Trophoblast cell (in vitro differentiated cells and primary cell): Measurements from ENCODE around the gene TOR4A.
A peak's percentile ranks its signal among the peaks of the same experiment; 100 is the strongest.

ENCODE experiments used
- DNase-seq, 2 donors: peaks; one replicate each; pipeline ENCODE4 v3.0.0-alpha.2; 2016
- H2AFZ ChIP-seq: 2 replicates; pipeline ENCODE4 v1.6.1; 2013; ENCODE audit warnings: low read length, moderate library complexity, mild to moderate bottlenecking; ENCODE audit not compliant: insufficient read depth, poor library complexity
- H2AK5ac ChIP-seq: 2 replicates; pipeline ENCODE4 v1.6.1; 2013; ENCODE audit warnings: mild to moderate bottlenecking, low read length
- H2BK120ac ChIP-seq: 2 replicates; pipeline ENCODE4 v1.6.1; 2013; ENCODE audit warnings: low read length, mild to moderate bottlenecking, moderate library complexity; ENCODE audit not compliant: insufficient read depth, poor library complexity
- H2BK12ac ChIP-seq: 2 replicates; pipeline ENCODE4 v1.6.1; 2013; ENCODE audit warnings: mild to moderate bottlenecking, low read length, moderate library complexity
- H2BK5ac ChIP-seq: 2 replicates; pipeline ENCODE4 v1.6.1; 2013; ENCODE audit warnings: low read length, low read depth, moderate library complexity, mild to moderate bottlenecking; ENCODE audit not compliant: poor library complexity
- H3K14ac ChIP-seq: 2 replicates; pipeline ENCODE4 v1.6.1; 2013; ENCODE audit warnings: mild to moderate bottlenecking, low read length
- H3K18ac ChIP-seq: 2 replicates; pipeline ENCODE4 v1.6.1; 2013; ENCODE audit warnings: mild to moderate bottlenecking, low read length
- H3K23ac ChIP-seq: 2 replicates; pipeline ENCODE4 v1.6.1; 2013; ENCODE audit warnings: low read length
- H3K27ac ChIP-seq: 2 replicates; pipeline ENCODE4 v1.5.1; 2013; ENCODE audit warnings: low read depth, mild to moderate bottlenecking, inconsistent platforms, low read length, moderate library complexity
- H3K27me3 ChIP-seq: 2 replicates; pipeline ENCODE4 v1.6.1; 2013; ENCODE audit warnings: inconsistent platforms, mild to moderate bottlenecking, low read length, moderate library complexity; ENCODE audit not compliant: insufficient read depth
- H3K36me3 ChIP-seq, 2 experiments: 1 replicate in 1 of 2; 2 replicates in 1 of 2; pipeline ENCODE4 v1.6.1; 2013; ENCODE audit warnings: low read length in 2 of 2, mild to moderate bottlenecking in 2 of 2, moderate library complexity in 1 of 2; ENCODE audit not compliant: insufficient read depth in 2 of 2, control insufficient read depth in 1 of 2
- H3K4ac ChIP-seq: 2 replicates; pipeline ENCODE4 v1.6.1; 2013; ENCODE audit warnings: low read depth, mild to moderate bottlenecking, low read length, moderate library complexity
- H3K4me1 ChIP-seq, 2 experiments: 1 replicate in 1 of 2; 2 replicates in 1 of 2; pipeline ENCODE4 v1.6.1; 2013; ENCODE audit warnings: low read length in 2 of 2, mild to moderate bottlenecking in 2 of 2, moderate library complexity in 1 of 2; ENCODE audit not compliant: insufficient read depth in 2 of 2, control insufficient read depth in 1 of 2
- H3K4me2 ChIP-seq: 2 replicates; pipeline ENCODE4 v1.6.1; 2013; ENCODE audit warnings: inconsistent platforms, mild to moderate bottlenecking, low read length, moderate library complexity
- H3K4me3 ChIP-seq: 2 replicates; pipeline ENCODE4 v1.5.1; 2013; ENCODE audit warnings: mild to moderate bottlenecking, low read depth, low read length, inconsistent platforms
- H3K79me1 ChIP-seq: one replicate; pipeline ENCODE4 v1.6.1; 2013; ENCODE audit warnings: low read length
- H3K79me2 ChIP-seq: 2 replicates; pipeline ENCODE4 v1.6.1; 2013; ENCODE audit warnings: low read length, mild to moderate bottlenecking; ENCODE audit not compliant: control insufficient read depth, insufficient read depth, poor library complexity
- H3K9ac ChIP-seq: 2 replicates; pipeline ENCODE4 v1.6.1; 2013; ENCODE audit warnings: mild to moderate bottlenecking, low read length
- H3K9me3 ChIP-seq: 2 replicates; pipeline ENCODE4 v1.6.1; 2013; ENCODE audit warnings: low read depth, mild to moderate bottlenecking, control low read depth, inconsistent platforms, low read length; ENCODE audit not compliant: insufficient read depth
- H4K12ac ChIP-seq: 2 replicates; pipeline ENCODE4 v1.6.1; 2013; ENCODE audit warnings: low read depth, mild to moderate bottlenecking, low read length, moderate library complexity
- H4K8ac ChIP-seq: 2 replicates; pipeline ENCODE4 v1.6.1; 2013; ENCODE audit warnings: low read depth, mild to moderate bottlenecking, low read length, moderate library complexity
- H4K91ac ChIP-seq: one replicate; pipeline ENCODE4 v1.6.1; 2013; ENCODE audit warnings: low read depth, mild to moderate bottlenecking, low read length, moderate library complexity
- WGBS: extraction: QIAGEN DNeasy Blood & Tissue Kit; methylation state at CpG from one replicate; pipeline ENCODE4 v1.1.7; 2013; ENCODE audit warnings: missing lambda C conversion rate; ENCODE audit not compliant: insufficient read length, insufficient coverage; ENCODE audit errors: extremely low coverage; 5-methylcytosine and 5-hydroxymethylcytosine counted together

The TOR4A gene

DNA sequence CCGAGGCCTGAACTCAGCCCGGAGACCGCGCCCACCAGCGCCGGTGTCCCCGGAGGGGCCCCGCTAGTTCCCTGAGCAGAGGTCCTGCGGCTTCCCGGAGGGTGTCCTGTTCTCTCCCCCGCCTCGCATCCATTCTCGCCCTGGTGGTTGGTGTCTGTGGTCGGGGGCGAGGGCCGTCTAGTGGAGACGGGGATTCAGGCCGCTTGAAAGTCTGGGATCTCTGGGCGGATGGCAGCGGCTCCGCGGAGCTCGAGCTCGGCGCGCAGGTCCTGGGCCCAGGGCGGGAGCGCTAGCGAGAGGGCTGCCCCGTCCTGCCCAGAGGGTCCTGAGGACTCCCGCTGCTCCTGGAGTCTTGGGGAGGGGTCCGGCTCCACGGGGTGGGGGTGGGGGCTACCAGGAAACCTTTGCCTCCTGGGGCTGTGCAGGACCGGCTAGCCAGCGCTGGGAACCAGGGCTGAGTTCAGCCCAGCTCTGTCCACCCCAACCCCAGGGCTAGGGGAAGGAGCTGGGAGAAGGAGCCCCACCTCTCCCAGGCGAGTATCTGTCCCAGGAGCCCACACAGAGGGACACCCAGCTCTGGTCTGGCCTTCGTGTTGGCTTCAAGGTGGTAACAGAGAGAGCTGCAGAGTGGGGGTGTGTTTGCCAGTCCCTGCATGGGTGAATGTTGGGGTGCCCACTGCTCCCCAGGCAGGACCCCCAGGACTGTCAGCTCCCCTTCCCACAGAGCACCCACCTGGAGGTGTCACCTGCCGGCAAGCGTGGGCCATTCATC is 4.0 kb downstream of the TOR4A start:
- no peak overlapping the region for H3K23ac ChIP-seq

DNA sequence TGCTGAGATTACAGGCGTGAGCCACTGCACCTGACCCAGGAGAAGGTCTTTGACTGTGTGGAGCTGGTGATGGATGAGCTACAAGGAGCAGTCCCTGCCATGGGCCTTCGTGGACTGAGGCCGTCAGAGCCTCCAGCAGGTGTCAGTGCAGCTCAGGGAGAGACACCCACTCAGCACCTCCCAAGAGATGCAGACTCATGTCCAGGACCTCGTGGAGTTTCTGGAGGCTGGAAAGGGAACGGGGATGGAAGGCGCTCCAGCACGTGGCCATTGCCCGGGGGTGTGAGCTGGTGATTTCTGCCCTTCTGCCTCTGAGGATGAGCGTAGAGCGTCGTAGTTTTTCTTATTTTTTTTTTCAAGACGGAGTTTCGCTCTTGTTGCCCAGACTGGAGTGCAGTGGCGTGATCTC is 9.5 kb downstream of the TOR4A start:
- Histone ChIP-seq H2AFZ (no peak overlapping the region), H3K4me3 (no peak overlapping the region), H3K79me1 (no peaks in the 10 kb centered on the region), H3K79me2 (no peaks in the 10 kb centered on the region), H3K18ac (no peak overlapping the region), H4K91ac (no peak overlapping the region), H3K4ac (no peak overlapping the region), H2BK120ac (no peak overlapping the region), H3K27me3 (no peaks in the 10 kb centered on the region), H3K9ac (no peak overlapping the region), H2BK12ac (no peak overlapping the region), H3K27ac (no peak overlapping the region), H2AK5ac (no peak overlapping the region), H3K4me2 (no peak overlapping the region), H4K12ac (no peak overlapping the region), H3K23ac (no peak overlapping the region), H4K8ac (no peak overlapping the region), H3K36me3 (no peaks in the 10 kb centered on the region), H3K14ac (no peak overlapping the region), H3K9me3 (peaks cover 2% of the 10 kb centered on the region), H2BK5ac (no peak overlapping the region), H3K4me1 (no peaks in the 10 kb centered on the region)
- WGBS = no CpG with 5 or more reads among the region's 14 CpGs
- peak; percentile 42 to 68 for DNase-seq

More for the DNA sequence above, 4.0 kb downstream of the TOR4A start:
- H4K91ac ChIP-seq = no peak overlapping the region
- no CpG with 5 or more reads among the region's 39 CpGs for WGBS
- H3K14ac ChIP-seq = no peak overlapping the region
- peaks cover 17% of the 10 kb centered on the region for H3K79me1 ChIP-seq
- no peak for DNase-seq
- H3K18ac ChIP-seq = no peak overlapping the region
- H3K4me3 ChIP-seq = no peak overlapping the region
- H3K36me3 ChIP-seq = peaks cover 15 to 16% of the 10 kb centered on the region in 2 experiments
- H3K4ac ChIP-seq = no peak overlapping the region
- no peak overlapping the region for H3K9ac ChIP-seq
- H3K27ac ChIP-seq = no peak overlapping the region
- H2BK120ac ChIP-seq = no peak overlapping the region
- peak overlapping the region; percentile 83 for H3K4me2 ChIP-seq
- no peak overlapping the region for H4K12ac ChIP-seq
- H2BK5ac ChIP-seq = no peak overlapping the region
- H3K79me2 ChIP-seq = peaks cover 5% of the 10 kb centered on the region
- H2AK5ac ChIP-seq = no peak overlapping the region
- peaks cover 17% of the 10 kb centered on the region for H3K9me3 ChIP-seq
- peaks cover 24 to 27% of the 10 kb centered on the region in 2 experiments for H3K4me1 ChIP-seq
- peak overlapping the region; percentile 36 for H4K8ac ChIP-seq
- H2BK12ac ChIP-seq = no peak overlapping the region
- H2AFZ ChIP-seq = no peak overlapping the region
- no peaks in the 10 kb centered on the region for H3K27me3 ChIP-seq

DNA sequence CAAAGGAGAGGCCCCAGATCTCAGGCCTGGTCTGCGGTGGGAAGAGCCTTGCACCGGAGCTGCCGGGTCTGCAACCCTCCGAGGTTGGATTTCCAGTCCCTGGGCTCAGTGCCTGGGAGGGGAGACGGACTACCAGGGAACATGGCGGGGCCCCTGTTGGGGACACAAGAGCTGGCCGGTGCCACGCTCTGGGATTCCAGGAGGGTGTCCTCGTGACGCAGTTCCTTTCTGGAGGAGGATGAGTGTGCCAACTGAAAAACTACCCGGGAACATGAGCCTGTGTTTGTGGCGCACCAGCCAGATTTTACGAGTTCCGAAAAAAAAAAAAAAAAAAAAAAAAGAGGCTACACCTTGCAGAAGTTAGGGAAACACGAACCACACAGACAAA is 15.6 kb downstream of the TOR4A start:
- no peak overlapping the region for H4K91ac ChIP-seq
- peak overlapping the region; percentile 12 for H3K9ac ChIP-seq
- H3K79me1 ChIP-seq = no peaks in the 10 kb centered on the region
- peak overlapping the region; percentile 33 for H3K4me3 ChIP-seq
- no peak overlapping the region for H2AFZ ChIP-seq
- H3K79me2 ChIP-seq = no peaks in the 10 kb centered on the region
- no peak overlapping the region for H3K4ac ChIP-seq
- DNase-seq = no peak
- no peak overlapping the region for H3K14ac ChIP-seq
- peaks cover 8% of the 10 kb centered on the region for H3K9me3 ChIP-seq
- H2BK12ac ChIP-seq = no peak overlapping the region
- H4K12ac ChIP-seq = no peak overlapping the region
- H3K4me2 ChIP-seq = no peak overlapping the region
- no peaks in the 10 kb centered on the region for H3K36me3 ChIP-seq
- H3K23ac ChIP-seq = no peak overlapping the region
- peaks cover 5% of the 10 kb centered on the region for H3K27me3 ChIP-seq
- no peak overlapping the region for H3K27ac ChIP-seq
- no peak overlapping the region for H4K8ac ChIP-seq
- no CpG with 5 or more reads among the region's 15 CpGs for WGBS
- no peak overlapping the region for H2AK5ac ChIP-seq
- H3K4me1 ChIP-seq = peaks cover 3 to 13% of the 10 kb centered on the region in 2 experiments
- H2BK120ac ChIP-seq = no peak overlapping the region
- no peak overlapping the region for H2BK5ac ChIP-seq
- H3K18ac ChIP-seq = no peak overlapping the region

DNA sequence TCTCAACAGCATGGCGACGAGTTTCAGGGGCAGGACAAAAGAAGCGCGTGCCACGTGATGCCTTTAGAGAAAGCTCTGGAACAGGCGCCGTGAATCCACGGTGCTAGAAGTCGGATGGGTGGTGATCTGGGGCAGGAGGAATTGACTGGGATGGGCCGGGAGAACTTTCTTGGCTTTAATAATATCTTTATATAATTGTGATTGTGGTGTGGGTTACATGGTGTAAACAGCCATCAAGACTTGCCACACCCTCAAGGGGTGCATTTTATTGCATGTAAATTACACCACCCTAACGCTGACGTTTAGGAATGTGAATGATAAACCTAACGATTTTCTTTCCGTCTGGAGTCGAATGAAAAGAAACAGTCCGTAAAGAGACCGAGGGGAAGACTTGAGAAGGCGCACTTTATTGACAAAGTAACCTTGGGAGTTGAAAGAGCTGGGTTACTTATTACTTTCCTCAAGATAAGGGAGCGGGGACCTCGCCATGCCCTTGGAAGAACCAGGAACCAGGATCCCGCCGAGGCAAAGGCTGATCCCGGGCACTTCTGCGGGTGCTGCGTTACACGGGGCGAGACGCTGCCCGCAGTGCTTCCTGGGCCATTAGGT is 16.1 kb downstream of the TOR4A start:
- Histone ChIP-seq H3K18ac (no peak overlapping the region), H3K27me3 (peaks cover 5% of the 10 kb centered on the region), H2BK5ac (no peak overlapping the region), H2AFZ (no peak overlapping the region), H3K79me1 (no peaks in the 10 kb centered on the region), H3K9ac (no peak overlapping the region), H3K14ac (no peak overlapping the region), H3K4ac (no peak overlapping the region), H2AK5ac (no peak overlapping the region), H3K4me3 (no peak overlapping the region), H3K23ac (no peak overlapping the region), H3K4me2 (no peak overlapping the region), H2BK120ac (no peak overlapping the region), H4K8ac (no peak overlapping the region), H3K36me3 (no peaks in the 10 kb centered on the region), H2BK12ac (no peak overlapping the region), H3K27ac (no peak overlapping the region), H4K12ac (no peak overlapping the region), H3K4me1 (peaks cover 3 to 13% of the 10 kb centered on the region in 2 experiments), H3K9me3 (peaks cover 8% of the 10 kb centered on the region), H3K79me2 (no peaks in the 10 kb centered on the region), H4K91ac (no peak overlapping the region)
- DNase-seq = no peak
- WGBS = no CpG with 5 or more reads among the region's 29 CpGs
